ENCODE measurements around the gene TEKT1. TPM values are rescaled to one million over a fixed set of nuclear protein-coding genes. Genes with fewer than 3 reads are reported as not detected.
A peak's percentile ranks its signal among the peaks of the same experiment; 100 is the strongest.

TEKT1 gene
- total and polyA plus RNA-seq, 10 donors, result not detected

DNA sequence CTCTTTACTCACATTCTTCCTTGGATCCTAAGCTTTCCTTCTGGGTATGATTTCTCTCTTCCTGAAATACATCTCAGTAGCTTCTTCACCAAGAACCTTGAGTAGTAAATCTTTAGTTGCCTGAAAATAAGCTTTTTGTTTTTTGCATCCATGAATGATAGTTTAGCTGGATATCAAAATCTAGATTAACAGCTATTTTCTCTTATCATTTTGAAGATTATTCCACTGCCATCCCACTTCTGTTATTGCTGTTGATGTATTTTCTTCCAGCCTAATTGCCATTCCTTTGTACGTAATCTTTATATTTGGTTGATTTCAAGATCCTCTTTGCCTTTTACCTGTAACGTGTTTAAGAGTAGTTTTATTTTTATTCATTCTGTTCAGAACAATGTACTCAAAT is 63.1 kb downstream of the TEKT1 start:
- TF ChIP-seq, protein P1, sequence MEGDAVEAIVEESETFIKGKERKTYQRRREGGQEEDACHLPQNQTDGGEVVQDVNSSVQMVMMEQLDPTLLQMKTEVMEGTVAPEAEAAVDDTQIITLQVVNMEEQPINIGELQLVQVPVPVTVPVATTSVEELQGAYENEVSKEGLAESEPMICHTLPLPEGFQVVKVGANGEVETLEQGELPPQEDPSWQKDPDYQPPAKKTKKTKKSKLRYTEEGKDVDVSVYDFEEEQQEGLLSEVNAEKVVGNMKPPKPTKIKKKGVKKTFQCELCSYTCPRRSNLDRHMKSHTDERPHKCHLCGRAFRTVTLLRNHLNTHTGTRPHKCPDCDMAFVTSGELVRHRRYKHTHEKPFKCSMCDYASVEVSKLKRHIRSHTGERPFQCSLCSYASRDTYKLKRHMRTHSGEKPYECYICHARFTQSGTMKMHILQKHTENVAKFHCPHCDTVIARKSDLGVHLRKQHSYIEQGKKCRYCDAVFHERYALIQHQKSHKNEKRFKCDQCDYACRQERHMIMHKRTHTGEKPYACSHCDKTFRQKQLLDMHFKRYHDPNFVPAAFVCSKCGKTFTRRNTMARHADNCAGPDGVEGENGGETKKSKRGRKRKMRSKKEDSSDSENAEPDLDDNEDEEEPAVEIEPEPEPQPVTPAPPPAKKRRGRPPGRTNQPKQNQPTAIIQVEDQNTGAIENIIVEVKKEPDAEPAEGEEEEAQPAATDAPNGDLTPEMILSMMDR (IDR thresholded peaks at IDR 0.05 in 8 of 11, conservative IDR thresholded peaks at IDR 0.05 in 3 of 11), result no peak
- TF ChIP-seq POLR2AphosphoS5 (IDR thresholded peaks at IDR 0.05), result no peak
- no peak for TF ChIP-seq POLR2A (IDR thresholded peaks at IDR 0.05)
- Histone ChIP-seq H3K4me1 (no peaks in the 10 kb centered on the region), H3K36me3 (peaks cover 56 to 100% (median 100%) of the 10 kb centered on the region in 6 donors), H3K4me3 (no peak overlapping the region), H3K27ac (no peak overlapping the region), H3K9me3 (peaks cover 0 to 75% (median 52%) of the 10 kb centered on the region in 8 donors), H3K27me3 (replicated peaks in 1 of 7) (no peaks in the 10 kb centered on the region)
- intact Hi-C loops (cut with DNase I; ENCODE audit: low total_unique reads), result no loop called here
- no peak for DNase-seq
- 92 to 100% (median 97%) methylated on average over 2 of the region's 2 CpGs for WGBS, 5 donors

DNA sequence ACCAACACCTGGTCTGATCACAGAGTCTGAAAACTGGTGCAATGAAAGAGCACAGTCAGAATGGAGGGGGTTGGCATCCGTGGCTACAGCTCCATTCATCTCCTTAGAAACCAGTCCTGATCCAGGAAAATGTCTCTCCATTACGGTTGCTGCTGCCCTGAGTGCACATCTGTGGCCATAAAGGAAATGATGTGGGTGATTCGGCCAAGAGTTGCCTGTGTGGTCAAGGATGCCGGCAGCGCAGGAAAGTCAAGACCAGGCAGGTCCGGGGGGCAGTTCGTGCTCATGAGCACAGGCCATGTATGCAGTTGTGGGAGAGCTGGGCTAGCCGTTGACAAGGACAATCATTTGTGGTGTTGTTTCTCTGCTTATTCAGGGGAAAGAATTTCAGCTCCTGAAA is 69.8 kb downstream of the TEKT1 start:
- intact Hi-C loops (cut with DNase I; ENCODE audit: low total_unique reads), result no loop called here
- WGBS, 5 donors, result 73 to 83% (median 82%) methylated on average over 8 of the region's 8 CpGs

DNA sequence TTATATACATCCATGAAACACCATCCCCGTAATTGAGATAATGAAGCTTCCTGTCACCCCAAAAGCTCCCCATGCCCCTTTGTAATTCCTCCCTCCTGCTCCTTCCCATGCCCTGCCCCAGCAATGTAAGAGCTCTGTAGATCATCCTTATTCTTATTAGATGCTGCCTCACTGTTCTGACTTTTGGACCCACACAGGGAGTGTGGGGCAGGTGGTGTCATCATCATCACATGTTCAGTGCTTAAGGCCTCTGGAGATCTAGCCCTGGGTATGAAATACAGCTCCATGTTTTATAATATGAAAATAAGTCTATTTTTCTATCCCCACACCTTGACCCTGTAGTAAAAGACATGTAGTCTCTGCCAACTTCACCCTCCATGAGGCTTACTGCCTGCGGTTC is 73.8 kb downstream of the TEKT1 start:
- intact Hi-C loops (cut with DNase I; ENCODE audit: low total_unique reads), result no loop called here
- 83 to 91% (median 88%) methylated on average over 2 of the region's 2 CpGs for WGBS, 5 donors
- Histone ChIP-seq H3K9me3 (no peaks in the 10 kb centered on the region), H3K36me3 (peaks cover 4 to 52% (median 40%) of the 10 kb centered on the region in 6 donors), H3K4me1 (peaks cover 13 to 63% (median 43%) of the 10 kb centered on the region in 6 donors), H3K27ac (peak overlapping the region in 3 of 8 donors; percentile 33 to 93 (median 90)), H3K27me3 (replicated peaks in 1 of 7) (no peaks in the 10 kb centered on the region), H3K4me3 (peak overlapping the region in 2 of 8 donors; percentile 71 to 81)
- TF ChIP-seq POLR2AphosphoS5 (IDR thresholded peaks at IDR 0.05), result no peak
- TF ChIP-seq, protein P1 (IDR thresholded peaks at IDR 0.05 in 8 of 11, conservative IDR thresholded peaks at IDR 0.05 in 3 of 11), result no peak
- no peak for TF ChIP-seq POLR2A (IDR thresholded peaks at IDR 0.05)
- no peak for DNase-seq

More for the DNA sequence above, 69.8 kb downstream of the TEKT1 start:
- Histone ChIP-seq H3K9me3 (peaks cover 0 to 12% (median 8%) of the 10 kb centered on the region in 8 donors), H3K36me3 (peaks cover 21 to 93% (median 80%) of the 10 kb centered on the region in 6 donors), H3K27me3 (replicated peaks in 1 of 7) (no peaks in the 10 kb centered on the region), H3K4me3 (no peak overlapping the region), H3K27ac (no peak overlapping the region), H3K4me1 (peaks cover 13 to 30% (median 15%) of the 10 kb centered on the region in 6 donors)
- DNase-seq, result no peak
- TF ChIP-seq POLR2AphosphoS5 (IDR thresholded peaks at IDR 0.05) (peak in 2 of 3 donors; percentile 52 to 54), POLR2A (IDR thresholded peaks at IDR 0.05) (no peak)
- TF ChIP-seq, protein P1 (IDR thresholded peaks at IDR 0.05 in 8 of 11, conservative IDR thresholded peaks at IDR 0.05 in 3 of 11), result no peak

DNA sequence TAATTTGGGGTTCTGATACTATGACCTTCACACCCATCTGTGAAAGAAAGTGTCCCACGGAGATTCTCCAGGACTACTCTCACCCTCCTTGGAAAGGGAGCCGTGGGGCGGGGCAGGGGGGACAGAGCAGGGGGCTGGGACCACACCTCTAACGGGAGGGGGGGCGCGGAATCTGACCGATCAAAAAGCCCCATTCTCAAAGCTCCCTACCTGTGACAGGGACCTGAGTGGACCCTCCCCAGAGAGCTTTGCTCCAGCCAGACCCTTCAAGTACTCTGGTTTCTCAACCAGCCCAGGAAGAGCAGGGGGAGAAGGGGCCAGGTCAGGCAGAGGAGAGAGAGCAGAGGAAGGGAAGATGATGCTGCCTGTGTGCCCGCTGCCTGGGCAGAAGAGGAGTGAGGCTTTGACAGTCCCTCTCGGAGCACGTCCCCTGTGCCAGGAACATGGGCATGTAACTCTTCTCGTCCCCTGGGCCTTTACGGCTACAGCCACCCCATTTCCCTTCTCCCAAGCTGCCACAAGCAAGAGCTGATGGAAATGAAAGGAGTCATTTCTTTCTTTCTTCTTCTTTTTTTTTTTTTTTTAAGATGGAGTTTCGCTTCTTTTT is 75.0 kb downstream of the TEKT1 start:
- Histone ChIP-seq H3K4me3 (peak overlapping the region; percentile 56 to 81 (median 69)), H3K27ac (peak overlapping the region; percentile 87 to 93 (median 91)), H3K4me1 (peaks cover 13 to 75% (median 55%) of the 10 kb centered on the region in 6 donors), H3K9me3 (no peaks in the 10 kb centered on the region), H3K27me3 (replicated peaks in 1 of 7) (no peaks in the 10 kb centered on the region), H3K36me3 (peaks cover 0 to 40% (median 27%) of the 10 kb centered on the region in 6 donors)
- intact Hi-C loops (cut with DNase I; ENCODE audit: low total_unique reads), result no loop called here
- 7 to 18% (median 12%) methylated on average over 8 to 13 of the region's 13 CpGs for WGBS, 5 donors
- no peak for TF ChIP-seq POLR2AphosphoS5 (IDR thresholded peaks at IDR 0.05)
- no peak for TF ChIP-seq POLR2A (IDR thresholded peaks at IDR 0.05)
- TF ChIP-seq, protein P1 (IDR thresholded peaks at IDR 0.05 in 8 of 11, conservative IDR thresholded peaks at IDR 0.05 in 3 of 11), result no peak
- DNase-seq, result no peak
